HG03175 (cell line): ENCODE measurements around the gene GCHFR.

Source experiments
- ATAC-seq: cut with Tn5 transposase; IDR thresholded peaks from one replicate; pipeline ENCODE4 v1.9.1; 2021; ENCODE audit warnings: mild to moderate bottlenecking, moderate library complexity; ENCODE audit not compliant: unreplicated experiment

Gene GCHFR

GRCh38 chr15:40775740-40776536 lies 12.1 kb downstream of the GCHFR start:
- no peak for ATAC-seq

GRCh38 chr15:40776537-40777141 lies 12.8 kb downstream of the GCHFR start:
- ATAC-seq: no peak

DNA sequence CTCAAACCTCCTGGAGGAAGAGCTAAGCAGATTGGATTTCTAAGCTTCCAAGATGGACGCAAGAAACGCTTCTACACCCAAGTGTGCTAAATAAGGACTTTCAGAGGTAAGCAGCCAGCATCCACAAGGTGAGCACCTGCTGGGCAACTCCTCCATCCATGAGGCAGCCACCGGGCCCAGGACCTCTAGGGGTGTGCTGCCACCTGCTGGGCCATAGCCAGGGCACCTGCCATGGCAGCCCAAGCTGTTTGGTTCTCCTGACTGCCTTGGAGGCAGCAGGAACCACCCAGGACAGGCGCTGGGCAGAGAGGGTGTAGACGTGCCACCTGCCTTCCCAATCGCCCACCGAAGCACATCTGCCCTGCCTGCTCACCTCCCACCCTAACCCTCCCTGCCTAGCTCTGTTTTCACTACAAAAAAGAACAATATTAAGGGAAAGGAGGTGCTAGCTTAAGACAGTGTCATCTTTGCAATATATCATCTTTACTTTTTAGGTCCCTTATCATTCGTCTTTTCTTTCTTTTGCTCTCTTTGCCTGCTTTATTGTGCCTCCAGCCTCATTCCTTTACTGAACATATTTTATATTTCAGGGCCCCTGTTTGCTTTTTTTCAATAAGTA lies 18.9 kb downstream of the GCHFR start:
- ATAC-seq: no peak

GRCh38 chr15:40785164-40785563 lies 21.3 kb downstream of the GCHFR start:
- ATAC-seq: no peak

- no peak for ATAC-seq
These were observed 21.9 kb downstream of the GCHFR start for GRCh38 chr15:40785814-40786213.

- ATAC-seq: no peak
These were observed 23.5 kb downstream of the GCHFR start for GRCh38 chr15:40787344-40787841.

DNA sequence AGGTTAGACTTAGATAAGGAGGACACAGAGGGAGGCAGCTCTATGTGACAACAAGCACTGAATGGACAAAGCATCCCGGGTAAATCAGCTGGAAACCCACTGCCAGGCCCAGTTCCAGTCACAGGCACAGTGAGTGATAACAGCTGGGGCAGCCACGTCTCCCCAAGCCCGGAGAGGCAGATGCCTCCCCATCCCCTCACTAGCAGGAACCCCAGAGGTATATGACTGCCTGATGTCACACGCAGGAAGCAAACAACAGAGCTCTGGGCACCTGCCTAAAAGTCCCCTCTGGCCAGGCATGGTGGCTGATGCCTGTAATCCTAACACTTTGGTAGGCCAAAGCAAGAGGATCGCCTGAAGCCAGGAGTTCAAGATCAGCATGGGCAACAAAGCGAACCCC lies 24.1 kb downstream of the GCHFR start:
- no peak for ATAC-seq

GRCh38 chr15:40789119-40789518 lies 25.3 kb downstream of the GCHFR start:
- ATAC-seq: no peak

DNA sequence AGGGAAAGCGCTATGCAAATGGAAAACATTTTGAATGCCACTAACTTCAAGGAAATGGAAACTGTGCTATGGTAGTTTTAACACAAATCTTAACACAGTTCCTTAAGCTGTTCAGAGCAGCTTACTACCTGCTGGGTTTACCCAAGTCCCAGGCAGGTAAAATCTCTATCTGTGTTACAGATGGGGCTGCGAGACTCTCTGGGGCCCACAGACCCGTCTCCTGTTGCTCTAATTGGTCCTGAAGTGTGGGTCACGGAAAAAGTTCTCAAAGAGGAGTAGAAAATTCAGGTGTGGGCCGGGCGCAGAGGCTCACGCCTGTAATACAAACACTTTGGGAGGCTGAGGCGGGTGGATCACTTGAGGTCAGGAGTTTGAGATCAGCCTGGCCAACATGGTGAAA lies 26.1 kb downstream of the GCHFR start:
- no peak for ATAC-seq

DNA sequence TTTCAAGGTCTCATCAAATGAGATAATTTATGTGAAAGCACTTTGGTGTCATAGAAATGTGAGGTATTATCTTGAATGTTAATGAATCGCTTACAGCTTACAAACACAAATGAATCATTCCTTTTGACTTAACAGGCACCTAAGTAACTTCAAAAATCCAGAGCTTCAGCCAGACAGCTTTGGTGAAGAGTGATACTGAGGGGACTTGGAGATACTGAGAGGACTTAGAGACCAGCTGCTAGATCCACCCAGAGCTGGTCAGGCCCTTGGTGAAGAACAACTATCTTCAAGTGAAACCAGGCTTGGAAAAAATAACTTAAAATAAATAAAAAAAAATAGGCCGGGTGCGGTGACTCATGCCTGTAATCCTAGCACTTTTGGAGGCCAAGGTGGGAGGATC lies 26.9 kb downstream of the GCHFR start:
- no peak for ATAC-seq

DNA sequence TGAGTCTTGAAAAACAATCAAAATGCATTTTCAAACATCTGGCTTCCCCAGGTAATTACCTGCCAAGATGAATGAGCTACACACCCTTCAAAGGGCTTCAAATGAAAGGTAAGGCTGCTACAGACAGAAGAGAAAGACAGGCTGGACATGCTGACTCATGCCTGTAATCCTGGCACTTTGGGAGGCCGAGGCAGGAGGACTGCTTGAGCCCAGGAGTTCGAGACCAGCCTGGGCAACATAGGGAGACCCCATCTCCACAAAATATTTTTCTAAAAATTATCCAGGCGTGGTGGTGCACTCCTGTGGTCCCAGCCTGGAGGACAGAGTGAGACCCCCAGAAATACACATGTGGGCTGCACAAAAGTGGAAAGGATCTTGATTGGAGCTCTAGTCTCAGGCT lies 28.5 kb downstream of the GCHFR start:
- ATAC-seq: no peak

- no peak for ATAC-seq
These were observed 29.5 kb downstream of the GCHFR start for GRCh38 chr15:40793216-40793989.

- no peak for ATAC-seq
These were observed 32.2 kb downstream of the GCHFR start for GRCh38 chr15:40796041-40796440.

DNA sequence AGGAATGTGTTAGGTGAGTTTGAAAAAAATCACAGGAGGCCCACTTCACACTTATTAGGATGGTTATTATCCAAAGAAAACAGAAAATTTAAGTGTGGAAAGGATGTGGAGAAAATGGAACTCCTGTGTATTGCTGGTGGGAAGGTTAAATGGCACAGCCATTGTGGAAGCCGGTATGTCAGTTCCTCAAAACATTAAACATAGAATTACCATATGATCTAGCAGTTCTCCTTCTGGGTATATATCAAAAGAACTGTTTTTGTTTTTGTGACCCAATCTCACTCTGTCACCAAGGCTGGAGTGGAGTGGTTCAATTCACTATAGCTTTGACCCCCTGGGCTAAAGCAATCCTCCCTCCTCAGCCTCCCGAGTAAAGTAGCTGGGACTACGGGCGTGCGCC lies 32.6 kb downstream of the GCHFR start:
- ATAC-seq: no peak

DNA sequence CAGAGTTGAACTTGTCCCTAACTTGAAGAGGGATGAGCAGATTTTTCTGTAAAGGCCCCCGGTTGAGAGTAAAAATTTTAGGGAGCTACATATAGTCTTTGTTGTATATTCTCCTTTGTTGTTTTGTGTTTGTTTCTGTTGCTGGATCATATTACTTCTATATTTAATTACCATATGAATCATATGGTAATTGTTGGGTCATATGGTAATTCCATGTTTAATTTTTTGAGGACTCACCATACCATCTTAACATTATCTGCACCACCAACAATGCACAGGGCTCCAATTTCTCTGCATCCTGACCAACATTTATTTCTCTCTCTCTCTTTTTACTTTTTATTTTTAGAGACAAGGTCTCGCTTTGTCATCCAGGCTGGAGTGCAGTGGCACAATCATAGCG lies 35.7 kb downstream of the GCHFR start:
- no peak for ATAC-seq

DNA sequence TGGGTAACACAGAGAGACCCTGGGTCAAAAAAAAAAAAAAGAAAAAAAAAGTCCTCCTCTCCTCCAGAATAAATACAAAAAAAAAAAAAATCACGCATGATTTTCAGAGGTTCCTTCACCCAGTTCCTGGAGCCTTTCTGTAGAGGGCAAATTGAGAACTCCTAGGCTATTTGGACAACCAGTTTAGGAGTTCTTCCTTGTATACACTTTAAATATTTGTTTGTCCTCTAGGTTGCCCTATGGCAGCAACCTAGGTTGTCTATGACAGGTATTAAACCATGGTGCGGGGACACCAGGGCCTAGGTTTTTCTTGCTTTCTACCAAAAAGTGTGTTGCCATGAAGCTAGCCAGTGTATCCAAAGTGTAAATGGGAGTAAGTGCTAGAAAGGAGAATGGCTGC lies 39.2 kb downstream of the GCHFR start:
- no peak for ATAC-seq

DNA sequence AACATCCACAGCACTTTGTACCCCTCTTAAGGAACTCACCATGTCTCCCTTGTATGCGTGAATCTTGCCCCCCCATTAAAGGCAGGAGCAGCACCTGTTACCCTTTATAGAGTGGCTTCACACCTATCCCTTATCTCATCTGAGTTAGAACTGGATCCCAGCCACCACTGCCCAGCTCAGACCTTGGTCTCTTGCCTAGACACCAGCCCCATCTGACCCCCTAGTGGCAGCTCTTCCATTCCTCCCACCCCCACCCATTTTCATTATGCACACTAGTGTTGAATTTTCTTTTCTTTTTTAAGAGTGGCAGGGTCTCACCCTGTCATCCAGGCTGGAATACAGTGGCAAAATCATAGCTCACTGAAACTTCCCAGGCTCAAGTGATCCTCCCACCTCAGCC lies 39.8 kb downstream of the GCHFR start:
- ATAC-seq: no peak

DNA sequence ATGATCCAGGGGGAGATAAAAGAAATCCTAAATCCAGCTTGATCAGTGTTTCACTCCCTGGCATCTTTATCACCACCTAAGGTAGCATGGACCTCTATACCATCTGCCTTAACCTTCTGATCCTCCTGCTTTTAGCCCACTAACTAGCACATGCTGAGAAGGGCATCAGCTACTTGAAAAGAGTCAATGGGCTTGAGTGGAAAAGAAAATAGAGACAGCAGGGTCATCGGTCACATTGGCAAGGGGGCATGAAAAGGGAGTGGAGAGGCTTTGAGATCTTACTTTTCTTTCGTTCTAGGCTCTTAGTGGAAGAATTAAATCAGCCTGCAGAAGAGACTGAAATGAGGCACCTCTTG lies 42.8 kb downstream of the GCHFR start:
- ATAC-seq: no peak

DNA sequence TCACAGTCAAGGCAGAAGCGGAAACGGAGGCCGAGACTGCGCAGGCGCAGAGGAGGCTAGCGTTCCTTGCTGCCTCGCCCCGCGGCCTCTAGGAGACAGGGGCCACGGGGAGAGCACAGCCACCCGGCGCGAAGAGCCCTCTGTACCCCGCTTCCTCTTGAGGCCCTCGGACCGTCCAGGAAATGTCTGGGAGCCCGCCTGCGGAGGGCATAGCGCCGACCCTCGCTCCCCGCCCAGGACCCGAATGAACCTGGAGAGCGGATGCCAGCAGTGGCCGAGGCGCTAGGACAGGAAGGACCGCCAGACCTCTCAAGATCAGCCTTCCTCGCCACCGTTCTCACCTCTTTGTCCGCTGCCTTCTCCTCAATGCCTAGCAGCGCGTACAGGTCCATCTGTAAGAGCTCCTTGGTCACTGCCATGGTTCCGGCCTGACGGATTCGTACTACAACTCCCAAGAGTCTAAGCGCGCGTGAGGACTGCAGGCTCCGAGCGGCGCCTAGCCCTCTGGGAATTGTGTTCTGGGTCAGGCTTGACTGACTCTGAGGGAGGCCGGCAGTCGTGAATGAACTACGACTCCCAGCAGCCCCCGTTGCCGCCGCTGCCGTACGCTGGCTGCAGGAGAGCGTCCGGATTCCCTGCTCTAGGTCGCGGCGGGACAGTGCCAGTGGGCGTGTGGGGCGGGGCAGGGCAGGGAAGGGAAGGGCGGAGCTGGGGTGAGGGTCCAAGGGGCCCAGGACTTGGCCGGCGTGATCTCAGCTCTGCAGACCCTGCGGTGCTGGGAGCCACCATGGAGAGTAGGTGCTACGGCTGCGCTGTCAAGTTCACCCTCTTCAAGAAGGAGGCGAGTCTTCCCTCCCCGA lies 43.4 kb downstream of the GCHFR start, which contains the start of the genes DNAJC17 and ZFYVE19:
DNAJC17 (minus strand) TSS at position 446 of the 860 bp plus-strand sequence; CDS start at position 419, 27 bp downstream.
ZFYVE19 (plus strand) TSS at position 62 of the 860 bp plus-strand sequence; CDS start at position 563, 501 bp downstream.
- ATAC-seq: peak; percentile 95

DNA sequence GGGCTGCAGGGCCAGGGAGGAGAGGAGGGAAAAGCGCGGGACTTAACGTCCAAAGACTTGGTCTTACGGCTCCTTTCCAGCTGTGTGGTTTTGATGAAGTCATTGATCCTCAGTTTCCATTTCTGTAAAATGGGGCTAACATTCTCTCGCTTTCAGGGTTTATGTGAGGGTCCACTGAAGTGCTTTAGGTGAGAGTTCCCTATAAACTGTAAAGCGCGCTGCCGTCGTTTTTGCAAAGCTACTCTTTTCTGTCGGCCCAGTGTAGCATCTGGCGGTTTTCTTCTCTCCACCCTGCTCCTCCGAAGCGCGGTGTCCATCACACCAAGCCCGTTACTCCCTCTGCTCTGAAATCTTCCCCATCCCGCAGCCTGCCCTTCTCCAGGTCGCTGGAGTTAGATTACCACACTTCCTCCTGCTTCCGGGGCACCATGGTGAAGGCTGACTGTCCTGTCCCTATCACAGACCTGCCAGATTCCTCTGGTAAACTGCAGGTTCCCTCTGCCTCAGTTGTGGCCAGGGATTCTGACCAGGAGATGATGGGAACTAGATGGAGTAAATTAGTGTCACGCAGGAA lies 44.1 kb downstream of the GCHFR start:
- ATAC-seq: no peak
